T-cell (primary cell): ENCODE measurements around the gene GNAO1. TPM values are rescaled to one million over a fixed set of nuclear protein-coding genes. Genes with fewer than 3 reads are reported as not detected.

ENCODE experiments used
- ATAC-seq, 4 experiments: fragments of 200-7000 bp in 3 of 4; fragments of 150-1000 bp in 1 of 4; cut with Tn5 transposase; replicated peaks in 1 of 4; 1 replicate in 3 of 4; 2 replicates in 1 of 4; pipeline ENCODE4 v1.10.0; 2021; ENCODE audit warnings: moderate library complexity in 3 of 4, mild to moderate bottlenecking in 2 of 4, moderate number of reproducible peaks in 1 of 4
- CTCF ChIA-PET, 2 donors: fragments of 300-600 bp; sonication (Branson Sonifier 250); formaldehyde crosslinking; loops; one replicate each; lab custom pipeline; 2022; ENCODE audit warnings: antibody characterized with exemption in 2 of 2; lab: Charles Lee
- POLR2A ChIA-PET, 2 donors: fragments of 300-600 bp; sonication (Branson Sonifier 250); formaldehyde crosslinking; loops; one replicate each; lab custom pipeline; 2022; ENCODE audit warnings: antibody characterized with exemption in 2 of 2; lab: Charles Lee
- DNase-seq, 35 experiments: peaks; one replicate each; pipeline versions ENCODE4 v3.0.0 to v3.0.0-alpha.2; 2013 to 2023
- H3K27ac ChIP-seq: one replicate; pipeline ENCODE4 v1.5.1; 2013; ENCODE audit warnings: low read length
- H3K27me3 ChIP-seq, 2 experiments: replicated peaks in 1 of 2; 1 replicate in 1 of 2; 2 replicates in 1 of 2; pipeline versions ENCODE4 v1.6.1 to v1.7.0; 2013; ENCODE audit warnings: low read length in 1 of 2, mixed read lengths in 1 of 2; ENCODE audit not compliant: control insufficient read depth in 2 of 2, insufficient read depth in 2 of 2; ENCODE audit errors: extremely low read depth in 1 of 2
- H3K36me3 ChIP-seq, 2 donors: 1 replicate in 1 of 2; 2 replicates in 1 of 2; pipeline versions ENCODE4 v1.6.1 to v1.7.0; 2013; ENCODE audit warnings: low read length in 1 of 2; ENCODE audit not compliant: control insufficient read depth in 2 of 2, insufficient read depth in 1 of 2; ENCODE audit errors: extremely low read depth in 1 of 2
- H3K4me1 ChIP-seq, 2 experiments: 1 replicate in 1 of 2; 2 replicates in 1 of 2; pipeline versions ENCODE4 v1.6.1 to v1.7.0; 2013; ENCODE audit warnings: low read length in 2 of 2, mixed read lengths in 1 of 2; ENCODE audit not compliant: insufficient read depth in 2 of 2, control insufficient read depth in 1 of 2; ENCODE audit errors: extremely low read depth in 1 of 2
- H3K4me3 ChIP-seq, 2 donors: 1 replicate in 1 of 2; 2 replicates in 1 of 2; pipeline versions ENCODE4 v1.5.1 to v1.7.0; 2013; ENCODE audit warnings: mild to moderate bottlenecking in 2 of 2, low read length in 1 of 2, moderate library complexity in 1 of 2; ENCODE audit not compliant: control insufficient read depth in 1 of 2; ENCODE audit errors: extremely low read depth in 1 of 2
- H3K9me3 ChIP-seq: 2 replicates; pipeline ENCODE4 v1.7.0; 2013
- H3K27ac Mint-ChIP-seq, 2 donors: one replicate each; pipeline ENCODE4 v1.8.0; 2020 to 2021; ENCODE audit warnings: mild to moderate bottlenecking in 2 of 2, mixed read lengths in 2 of 2
- H3K27me3 Mint-ChIP-seq, 2 donors: one replicate each; pipeline ENCODE4 v1.8.0; 2021 to 2022; ENCODE audit warnings: mixed read lengths in 2 of 2
- H3K36me3 Mint-ChIP-seq: one replicate; pipeline ENCODE4 v1.8.0; 2021; ENCODE audit warnings: mixed read lengths
- H3K4me1 Mint-ChIP-seq, 3 donors: one replicate each; pipeline ENCODE4 v1.8.0; 2020 to 2022; ENCODE audit warnings: mixed read lengths in 3 of 3, mild to moderate bottlenecking in 1 of 3
- H3K4me3 Mint-ChIP-seq, 3 donors: one replicate each; pipeline ENCODE4 v1.8.0; 2020 to 2022; ENCODE audit warnings: mild to moderate bottlenecking in 3 of 3, mixed read lengths in 3 of 3, moderate library complexity in 3 of 3
- H3K9me3 Mint-ChIP-seq, 3 donors: one replicate each; pipeline ENCODE4 v1.8.0; 2020 to 2022; ENCODE audit warnings: mixed read lengths in 3 of 3
- WGBS: methylation state at CpG from one replicate; pipeline ENCODE4 v1.1.5; 2013; ENCODE audit warnings: missing lambda C conversion rate; ENCODE audit not compliant: insufficient coverage; 5-methylcytosine and 5-hydroxymethylcytosine counted together
- total RNA-seq, 35 experiments: library from RNA in 6 of 35; stranded (reverse) in 6 of 35; fragments of 120-200 nt in 1 of 35; gene quantifications; one replicate each; pipeline versions ENCODE4 v1.2.1 to v1.2.4 and lab custom pipeline; 2013 to 2026

The GNAO1 gene
- total RNA-seq, 5 donors from 2014 or later (not counting 1 experiment from before 2014, with no cell fraction given): 3.9 to 14.2 (median 12.6) TPM

DNA sequence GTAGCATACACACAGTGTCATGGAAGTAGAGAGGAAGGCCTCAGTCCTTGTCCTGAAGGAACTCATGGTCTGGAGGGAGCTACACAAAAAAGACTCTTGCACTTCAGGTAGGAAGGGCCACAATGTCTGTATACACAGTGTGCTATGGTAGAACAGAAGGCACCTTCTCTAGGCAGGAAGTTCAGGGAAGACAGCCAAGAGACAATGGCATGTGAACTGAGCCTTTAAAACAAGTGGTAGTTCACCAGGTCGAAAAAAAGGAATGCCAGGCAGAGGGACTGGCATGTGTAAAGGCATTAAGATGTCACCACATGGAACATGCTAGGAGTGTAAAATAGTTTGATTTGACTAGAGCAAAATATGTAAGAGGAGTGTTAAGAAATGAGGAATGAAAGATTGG is 9.7 kb downstream of the GNAO1 start:
- DNase-seq (no peak), ATAC-seq (no peak)
- 89% methylated on average over 1 of the region's 1 CpG for WGBS
- Histone ChIP-seq H3K27ac (no peak overlapping the region), H3K9me3 (no peaks in the 10 kb centered on the region), H3K27me3 (no peaks in the 10 kb centered on the region), H3K4me1 (peaks cover 32 to 47% of the 10 kb centered on the region in 2 experiments), H3K36me3 (no peaks in the 10 kb centered on the region), H3K4me3 (no peak overlapping the region)
- H3K4me3 Mint-ChIP-seq: no peak overlapping the region
- POLR2A ChIA-PET: no interaction called here
- H3K36me3 Mint-ChIP-seq: no peaks in the 10 kb centered on the region
- peaks cover 0 to 13% of the 10 kb centered on the region in 2 donors for H3K27me3 Mint-ChIP-seq
- CTCF ChIA-PET: no interaction called here
- peaks cover 0 to 22% (median 6%) of the 10 kb centered on the region in 3 donors for H3K4me1 Mint-ChIP-seq
- no peak overlapping the region for H3K27ac Mint-ChIP-seq
- H3K9me3 Mint-ChIP-seq: no peaks in the 10 kb centered on the region

DNA sequence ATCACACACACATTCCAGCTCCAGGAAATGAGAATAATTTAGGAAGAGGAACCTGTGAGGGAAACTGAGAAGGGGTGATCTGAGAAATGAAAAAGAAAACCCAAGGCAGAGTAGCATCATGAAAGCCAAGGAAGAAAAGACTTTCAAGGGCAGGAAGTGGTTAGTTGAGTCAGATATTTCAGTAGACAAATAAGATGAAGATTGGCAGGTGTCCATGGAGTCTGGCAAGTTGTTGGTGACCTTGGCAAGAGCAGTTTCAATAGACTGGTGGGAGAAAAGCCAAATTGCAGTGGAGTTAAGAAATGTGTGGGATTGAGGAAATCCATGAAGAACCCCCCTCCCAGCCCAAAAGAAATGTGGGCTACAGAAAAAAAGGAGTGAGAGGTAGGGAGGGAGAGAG is 10.7 kb downstream of the GNAO1 start:
- Mint-ChIP-seq H3K27me3 (peaks cover 0 to 9% of the 10 kb centered on the region in 2 donors), H3K4me1 (peaks cover 0 to 22% (median 5%) of the 10 kb centered on the region in 3 donors), H3K27ac (no peak overlapping the region), H3K4me3 (no peak overlapping the region), H3K9me3 (no peaks in the 10 kb centered on the region), H3K36me3 (no peaks in the 10 kb centered on the region)
- ChIA-PET CTCF (interaction anchor here in 1 of 2 donors (1.6 kb wide), 1 partner anchor 257 kb away, joined by 4 read pairs; no protein-coding TSS in a partner anchor), POLR2A (no interaction called here)
- Histone ChIP-seq H3K36me3 (no peaks in the 10 kb centered on the region), H3K4me1 (peaks cover 32 to 47% of the 10 kb centered on the region in 2 experiments), H3K4me3 (no peak overlapping the region), H3K27me3 (no peaks in the 10 kb centered on the region), H3K9me3 (no peaks in the 10 kb centered on the region), H3K27ac (peak overlapping the region; percentile 28)
- DNase-seq (peak in 10 of 35 experiments; percentile 5 to 69 (median 15)), ATAC-seq (peak; percentile 57 to 81 (median 74))

DNA sequence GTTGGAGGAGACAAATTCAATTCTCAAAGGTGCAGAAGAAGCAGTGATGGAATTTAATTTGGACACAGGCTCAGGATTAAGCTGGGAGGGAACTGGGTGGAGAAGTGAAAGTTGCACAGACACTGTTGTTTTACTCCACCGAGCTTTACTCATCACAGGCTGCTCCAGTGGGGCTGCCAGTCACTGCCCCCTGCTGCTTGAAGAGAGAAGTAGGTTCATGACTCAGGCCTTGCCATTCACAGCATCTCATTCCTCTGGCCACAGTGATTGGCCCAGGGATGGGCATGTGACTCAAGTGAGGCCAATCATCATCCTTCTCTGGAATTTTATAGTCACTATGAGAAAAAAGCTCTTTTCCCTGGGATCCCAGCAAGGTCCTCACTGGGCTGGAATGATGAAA is 11.8 kb downstream of the GNAO1 start:
- Mint-ChIP-seq H3K9me3 (no peaks in the 10 kb centered on the region), H3K4me3 (no peak overlapping the region), H3K27me3 (peaks cover 0 to 4% of the 10 kb centered on the region in 2 donors), H3K27ac (no peak overlapping the region), H3K4me1 (peaks cover 0 to 22% (median 3%) of the 10 kb centered on the region in 3 donors), H3K36me3 (no peaks in the 10 kb centered on the region)
- peaks cover 32 to 47% of the 10 kb centered on the region in 2 experiments for H3K4me1 ChIP-seq
- DNase-seq (peak in 24 of 35 experiments; percentile 11 to 70 (median 30)), ATAC-seq (peak; percentile 65 to 82 (median 79))
- H3K9me3 ChIP-seq: no peaks in the 10 kb centered on the region
- no CpG with 5 or more reads among the region's 1 CpG for WGBS
- no peaks in the 10 kb centered on the region for H3K27me3 ChIP-seq
- H3K4me3 ChIP-seq: no peak overlapping the region
- no peak overlapping the region for H3K27ac ChIP-seq
- POLR2A ChIA-PET: interaction anchor here (0.6 to 0.7 kb wide), 2 partner anchors 22 to 86 kb away, joined by 3 to 4 read pairs; no protein-coding TSS in a partner anchor
- CTCF ChIA-PET: interaction anchor here in 1 of 2 donors (0.5 to 1.6 kb wide), 5 partner anchors 9 to 259 kb away, joined by 3 to 5 read pairs (median 4); no protein-coding TSS in a partner anchor
- H3K36me3 ChIP-seq: no peaks in the 10 kb centered on the region

DNA sequence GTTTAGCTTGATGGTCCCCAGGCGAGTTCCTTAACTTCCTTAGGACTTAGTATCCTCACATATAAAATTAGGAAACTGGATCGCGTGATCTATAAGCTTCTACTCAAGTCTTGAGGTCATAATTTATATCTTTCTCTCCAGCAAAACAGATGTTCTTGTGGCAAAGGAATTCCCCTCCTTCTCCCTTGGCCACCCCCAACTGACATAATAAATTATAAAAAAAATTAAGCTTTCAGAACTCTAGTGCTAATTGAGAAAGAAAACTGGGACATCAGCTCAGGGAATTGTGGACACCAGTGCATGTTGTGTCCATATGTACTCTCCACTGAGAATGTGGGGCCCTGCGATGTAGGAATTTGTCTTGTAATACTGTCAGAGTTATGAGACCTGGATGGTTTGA is 13.5 kb downstream of the GNAO1 start:
- Mint-ChIP-seq H3K27ac (no peak overlapping the region), H3K4me1 (peaks cover 0 to 4% (median 3%) of the 10 kb centered on the region in 3 donors), H3K4me3 (no peak overlapping the region), H3K9me3 (no peaks in the 10 kb centered on the region), H3K27me3 (peaks cover 0 to 4% of the 10 kb centered on the region in 2 donors), H3K36me3 (no peaks in the 10 kb centered on the region)
- CTCF ChIA-PET: interaction anchor here in 1 of 2 donors (0.6 kb wide), 2 partner anchors 28 to 63 kb away, joined by 3 read pairs; no protein-coding TSS in a partner anchor
- DNase-seq: no peak
- POLR2A ChIA-PET: interaction anchor here in 1 of 2 donors (0.6 kb wide), 1 partner anchor 10 kb away, joined by 4 read pairs; no protein-coding TSS in a partner anchor
- Histone ChIP-seq H3K27ac (no peak overlapping the region), H3K36me3 (no peaks in the 10 kb centered on the region), H3K9me3 (no peaks in the 10 kb centered on the region), H3K4me1 (peaks cover 17 to 34% of the 10 kb centered on the region in 2 experiments), H3K4me3 (no peak overlapping the region), H3K27me3 (no peaks in the 10 kb centered on the region)
- ATAC-seq: no peak
- 86% methylated on average over 2 of the region's 4 CpGs for WGBS

DNA sequence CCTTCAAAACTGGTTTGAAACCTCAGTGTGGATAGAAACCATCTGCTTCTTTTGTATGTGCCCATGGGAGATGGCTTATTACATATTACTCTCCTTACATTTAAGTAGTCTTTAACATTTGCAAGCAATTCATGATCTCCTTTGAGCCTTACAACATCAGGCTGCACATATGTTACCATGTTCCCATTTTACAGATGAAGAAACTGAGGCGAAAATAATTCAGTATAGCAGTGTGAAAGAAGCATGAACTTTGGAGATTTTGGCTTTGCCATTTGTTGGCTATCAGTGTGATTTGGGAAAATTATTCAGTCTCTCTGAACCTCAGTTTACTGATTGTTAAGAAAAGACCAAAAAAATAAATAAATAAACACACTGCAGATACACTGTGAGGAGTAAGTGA is 15.7 kb downstream of the GNAO1 start:
- CTCF ChIA-PET: no interaction called here
- Histone ChIP-seq H3K4me3 (no peak overlapping the region), H3K27ac (no peak overlapping the region), H3K27me3 (no peaks in the 10 kb centered on the region), H3K9me3 (no peaks in the 10 kb centered on the region), H3K36me3 (no peaks in the 10 kb centered on the region), H3K4me1 (peaks cover 8 to 18% of the 10 kb centered on the region in 2 experiments)
- Mint-ChIP-seq H3K9me3 (no peaks in the 10 kb centered on the region), H3K27me3 (peaks cover 0 to 11% of the 10 kb centered on the region in 2 donors), H3K27ac (no peak overlapping the region), H3K4me3 (no peak overlapping the region), H3K4me1 (peaks cover 0 to 3% (median 0%) of the 10 kb centered on the region in 3 donors), H3K36me3 (no peaks in the 10 kb centered on the region)
- WGBS: no CpG with 5 or more reads among the region's 1 CpG
- ATAC-seq: no peak
- no peak for DNase-seq
- POLR2A ChIA-PET: no interaction called here

DNA sequence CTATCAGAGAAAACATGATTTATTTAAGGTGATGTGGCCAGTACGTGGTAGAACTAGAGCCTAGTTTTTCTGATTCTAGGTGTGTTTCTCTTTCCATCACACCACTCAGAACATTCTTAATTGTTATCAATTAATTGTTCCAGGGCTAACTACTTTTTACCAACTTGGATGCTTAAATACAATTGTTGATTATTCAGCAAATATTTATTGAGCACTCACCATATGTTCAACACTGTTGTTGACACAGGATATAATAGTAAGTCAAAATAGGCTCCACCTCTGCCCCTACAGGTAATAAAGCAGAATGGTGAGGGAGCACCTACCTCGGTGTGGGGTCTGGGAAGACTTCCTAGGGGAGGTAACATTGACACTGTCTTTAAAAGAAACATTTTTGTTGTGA is 16.1 kb downstream of the GNAO1 start:
- H3K9me3 Mint-ChIP-seq: no peaks in the 10 kb centered on the region
- H3K27me3 ChIP-seq: no peaks in the 10 kb centered on the region
- H3K9me3 ChIP-seq: no peaks in the 10 kb centered on the region
- peaks cover 0 to 14% of the 10 kb centered on the region in 2 donors for H3K27me3 Mint-ChIP-seq
- H3K36me3 Mint-ChIP-seq: no peaks in the 10 kb centered on the region
- no CpG with 5 or more reads among the region's 2 CpGs for WGBS
- no peak overlapping the region for H3K4me3 ChIP-seq
- no peak overlapping the region for H3K4me3 Mint-ChIP-seq
- no peaks in the 10 kb centered on the region for H3K36me3 ChIP-seq
- H3K27ac Mint-ChIP-seq: no peak overlapping the region
- ChIA-PET CTCF (no interaction called here), POLR2A (no interaction called here)
- ATAC-seq (no peak), DNase-seq (no peak)
- H3K4me1 Mint-ChIP-seq: peaks cover 0 to 3% (median 0%) of the 10 kb centered on the region in 3 donors
- peaks cover 4 to 13% of the 10 kb centered on the region in 2 experiments for H3K4me1 ChIP-seq
- no peak overlapping the region for H3K27ac ChIP-seq
